GM21515 (cell line): ENCODE data around the gene MGST3.
"Not testable (repeated sequence)": the region's sequence is repeated elsewhere in the genome, so short reads cannot be mapped to it uniquely, and the experiment has no call there.

ENCODE experiments used
- ATAC-seq: cut with Tn5 transposase; IDR thresholded peaks from one replicate; pipeline ENCODE4 v1.9.1; 2021; ENCODE audit not compliant: unreplicated experiment

MGST3 gene

DNA sequence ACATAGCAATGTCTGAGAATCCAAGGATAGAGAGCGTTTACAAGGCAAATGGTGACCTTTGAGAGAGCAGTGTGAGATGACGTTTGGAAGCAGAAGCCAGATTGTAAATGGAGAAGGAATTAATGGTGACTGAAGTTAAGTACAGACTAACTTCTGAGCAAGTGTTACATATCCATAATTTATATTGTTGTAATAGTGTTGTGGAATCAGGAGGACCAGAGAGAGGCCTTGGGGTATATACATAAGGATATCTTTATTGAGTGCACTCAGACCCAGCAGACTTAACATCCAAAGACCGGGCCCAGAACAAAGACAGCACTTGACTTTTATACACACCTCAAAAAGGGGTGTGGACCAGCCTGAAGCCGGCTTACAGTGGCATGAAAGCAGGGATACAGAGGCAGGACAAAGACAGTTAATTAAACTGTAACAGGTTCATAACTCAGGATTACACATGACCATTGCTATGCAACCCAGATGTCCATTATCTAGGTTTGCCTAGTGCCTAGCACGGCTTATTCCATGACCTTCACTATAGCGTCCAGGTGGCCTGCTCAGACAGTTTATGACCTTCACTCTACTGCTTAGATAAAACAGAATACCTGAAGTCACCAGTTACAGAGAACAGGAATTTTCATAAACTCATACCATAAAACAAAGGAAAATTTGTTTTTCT is 2.7 kb upstream of the MGST3 start:
- ATAC-seq = no peak

DNA sequence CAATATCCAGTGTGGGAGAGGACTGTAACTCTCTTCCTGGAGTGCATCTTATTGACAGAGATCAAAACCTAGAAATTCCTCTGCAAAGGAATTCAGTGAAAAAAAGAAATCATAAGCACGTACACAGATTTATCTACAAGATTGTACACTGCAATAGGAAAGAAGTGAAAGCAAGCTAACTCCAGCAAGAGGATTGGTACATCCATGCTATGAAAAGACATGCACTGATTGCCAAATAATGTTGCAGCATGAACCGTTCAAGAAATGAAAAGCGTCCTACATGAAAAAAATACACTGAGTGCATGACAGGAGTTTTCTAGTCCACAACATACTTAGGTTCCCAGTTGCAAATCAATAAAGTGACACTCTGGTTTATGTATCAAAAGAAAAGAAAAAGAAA is 1.9 kb upstream of the MGST3 start:
- no peak for ATAC-seq

DNA sequence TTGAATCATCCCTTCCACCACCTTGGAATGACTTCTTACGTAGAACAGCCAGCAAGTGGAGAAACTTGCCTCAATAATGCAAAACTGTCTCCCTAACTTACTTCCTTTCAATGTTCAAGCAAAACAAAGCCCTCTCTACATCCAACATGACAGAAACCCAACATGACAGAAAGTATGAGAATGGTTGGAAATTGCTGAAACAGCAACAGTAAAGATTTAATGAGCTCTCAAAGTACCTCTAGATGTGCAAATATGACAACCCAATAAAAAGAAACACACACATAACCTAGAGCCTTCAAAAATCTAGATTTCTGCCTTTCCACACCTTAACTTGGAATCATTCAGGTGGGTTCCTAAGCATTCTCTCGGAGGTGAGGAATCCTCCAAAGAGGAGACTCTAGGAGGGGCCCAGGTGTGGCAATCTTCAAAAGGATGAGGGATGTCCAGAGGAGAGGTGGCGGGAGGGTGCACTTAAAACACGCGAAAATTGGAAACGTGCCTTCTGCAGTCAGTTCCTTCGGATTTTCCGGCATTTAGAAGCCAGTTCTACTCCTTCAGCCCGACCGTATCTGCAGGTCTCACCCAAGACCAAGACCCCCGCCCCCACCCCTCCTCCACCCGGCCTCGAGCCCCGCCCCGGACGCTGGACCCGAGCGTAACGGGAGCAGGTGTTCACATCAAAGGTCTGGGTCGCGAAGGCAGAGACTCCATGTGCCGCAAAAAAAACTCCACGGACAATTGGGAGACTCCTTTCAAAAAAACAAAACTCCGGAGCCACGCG is 996 bp upstream of the MGST3 start:
- ATAC-seq = no peak

DNA sequence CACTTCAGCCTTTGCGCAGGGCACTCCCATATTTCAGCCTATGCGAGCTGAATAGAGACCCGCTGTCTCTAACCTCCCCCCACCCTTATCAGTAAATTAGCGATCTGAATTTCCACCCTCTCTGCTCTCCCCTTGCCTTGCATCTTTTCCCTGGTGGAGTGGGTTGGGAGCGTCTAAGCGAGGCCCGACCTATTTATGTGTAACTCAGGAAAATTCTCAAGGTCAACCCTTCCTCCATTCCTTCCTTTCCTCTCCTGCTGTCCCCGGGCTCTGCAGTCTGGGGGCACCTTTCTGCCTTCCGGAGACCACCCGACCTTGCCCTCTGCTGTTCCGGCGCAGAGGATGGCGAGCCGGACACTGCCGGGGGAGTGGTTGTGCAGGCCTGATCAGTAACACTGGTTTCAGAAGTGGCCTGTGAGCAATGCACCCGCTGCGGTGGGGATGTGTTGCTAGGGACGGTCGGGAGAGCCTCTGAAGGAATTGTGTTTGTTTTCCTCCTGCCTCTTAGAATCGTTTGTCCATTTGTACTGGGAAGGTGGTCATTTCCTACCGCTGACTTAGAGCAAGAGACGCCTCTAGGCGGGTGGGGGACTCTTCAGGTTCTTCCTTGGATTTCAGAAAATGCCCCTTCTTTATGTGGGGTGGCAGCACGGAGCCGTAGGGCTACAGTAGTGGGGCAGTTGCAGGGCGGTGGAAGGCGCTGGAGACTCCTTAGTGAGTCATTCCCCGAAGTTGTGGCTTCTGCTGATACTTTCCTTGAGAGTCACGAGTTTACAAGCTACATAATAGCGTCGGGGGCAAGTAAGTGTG is 513 bp downstream of the MGST3 start:
- peak; percentile 27 for ATAC-seq

DNA sequence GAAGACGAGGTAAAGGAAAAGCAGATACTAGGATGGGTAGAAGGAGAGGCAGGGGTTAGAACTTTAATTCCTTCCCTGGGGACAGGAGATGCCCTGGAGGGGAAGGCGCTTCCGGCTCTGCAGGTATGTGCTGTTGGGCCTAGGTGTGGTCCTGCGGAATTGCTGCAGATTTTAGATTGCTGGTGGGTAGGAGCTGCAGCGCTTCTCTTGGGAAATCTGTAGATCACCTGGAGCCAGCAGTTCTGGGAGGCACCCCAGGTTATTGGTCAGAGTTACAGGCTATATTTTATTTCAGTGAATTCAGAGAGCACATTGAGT is 1.1 kb downstream of the MGST3 start:
- no peak for ATAC-seq

DNA sequence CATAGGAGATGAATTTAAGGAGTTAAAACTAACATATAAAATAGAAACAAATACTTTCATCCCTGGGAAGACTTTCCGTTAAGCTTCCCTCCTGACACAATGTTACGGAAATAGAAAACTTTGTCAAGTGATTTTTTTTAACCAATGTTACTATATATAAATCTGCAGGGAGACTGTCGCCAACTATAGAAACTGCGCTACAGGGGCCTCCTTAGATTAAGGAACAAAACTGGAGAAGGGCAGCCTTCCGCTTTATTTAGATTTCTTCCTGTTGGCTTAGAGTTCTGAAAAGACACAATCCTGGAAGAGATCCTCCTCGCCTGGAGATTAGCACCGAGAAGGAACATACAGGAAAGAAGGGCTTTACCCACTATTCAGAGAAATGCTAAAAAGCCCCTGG is 1.5 kb downstream of the MGST3 start:
- ATAC-seq = no peak

DNA sequence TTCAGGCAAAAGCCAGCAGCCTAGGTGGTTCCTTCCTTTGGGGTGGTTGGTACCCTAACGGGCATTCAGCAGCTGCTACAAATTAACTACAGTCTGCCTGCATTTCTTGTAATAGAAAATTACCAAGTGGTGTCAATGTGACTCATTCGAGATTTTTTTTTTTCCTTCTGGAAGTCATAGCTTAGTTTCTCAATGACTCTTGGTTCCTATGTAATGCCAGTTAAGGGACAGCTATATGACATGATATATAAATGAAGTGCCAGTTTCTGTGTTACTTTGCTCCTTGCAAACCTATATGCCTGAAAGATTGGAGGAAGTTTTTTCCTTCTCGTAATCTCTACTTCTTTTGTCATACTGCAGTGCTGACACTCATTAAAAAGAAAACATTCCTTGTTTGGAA is 2.6 kb downstream of the MGST3 start:
- no peak for ATAC-seq

DNA sequence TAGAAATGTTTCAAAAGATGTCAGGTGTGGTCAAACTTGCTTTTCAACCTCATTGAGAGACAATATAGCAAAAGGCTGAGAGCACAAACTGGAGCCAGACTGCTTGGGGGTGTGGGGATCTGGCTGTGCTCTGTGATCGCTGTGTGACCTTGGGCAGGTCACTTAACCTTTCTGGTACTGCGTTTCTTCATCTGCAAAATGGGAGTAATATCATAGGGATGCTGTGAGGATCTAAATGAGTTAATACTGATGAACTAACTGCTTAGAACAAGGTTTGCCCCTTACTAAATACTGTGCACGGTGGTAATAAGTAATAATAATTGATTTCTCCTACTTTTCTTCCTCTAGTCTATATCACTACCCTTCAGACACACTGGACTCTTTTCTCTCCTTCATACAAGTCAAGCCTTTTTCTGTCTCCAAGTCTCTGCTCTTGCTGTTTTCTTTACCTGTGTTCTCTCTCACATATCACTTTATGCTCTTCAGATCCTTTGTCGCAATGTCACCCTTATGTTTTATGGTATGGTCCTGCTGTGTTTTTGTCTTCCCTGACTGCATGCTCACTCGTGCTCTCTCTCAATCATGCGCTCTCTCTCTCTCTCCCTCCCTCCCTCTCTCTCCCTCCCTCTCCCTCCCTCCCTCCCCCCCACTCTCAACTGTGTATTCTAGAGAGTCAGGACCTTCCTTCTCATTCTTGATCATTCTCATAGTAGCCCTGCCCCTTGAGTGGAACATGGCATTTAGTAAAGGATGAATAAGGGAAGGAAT is 3.3 kb downstream of the MGST3 start:
- no peak for ATAC-seq

DNA sequence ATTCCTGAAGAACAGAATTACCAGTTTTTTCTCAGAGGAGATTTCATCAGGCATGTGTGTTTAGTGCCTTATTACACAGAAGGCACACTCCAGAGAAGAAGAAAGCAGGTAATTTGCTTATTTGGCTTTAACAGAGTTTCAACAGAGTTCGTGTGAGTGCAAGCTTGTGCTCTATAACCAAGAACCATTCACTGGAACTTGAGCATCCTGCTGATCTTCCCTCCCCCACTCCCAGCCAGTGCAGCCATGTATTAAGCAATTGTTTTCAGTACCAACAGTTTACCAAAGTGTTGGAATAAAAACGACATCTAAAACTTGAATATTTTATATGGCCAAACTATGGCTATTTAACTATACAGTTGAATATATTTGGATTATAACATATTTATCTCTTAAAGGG is 4.3 kb downstream of the MGST3 start:
- no peak for ATAC-seq

DNA sequence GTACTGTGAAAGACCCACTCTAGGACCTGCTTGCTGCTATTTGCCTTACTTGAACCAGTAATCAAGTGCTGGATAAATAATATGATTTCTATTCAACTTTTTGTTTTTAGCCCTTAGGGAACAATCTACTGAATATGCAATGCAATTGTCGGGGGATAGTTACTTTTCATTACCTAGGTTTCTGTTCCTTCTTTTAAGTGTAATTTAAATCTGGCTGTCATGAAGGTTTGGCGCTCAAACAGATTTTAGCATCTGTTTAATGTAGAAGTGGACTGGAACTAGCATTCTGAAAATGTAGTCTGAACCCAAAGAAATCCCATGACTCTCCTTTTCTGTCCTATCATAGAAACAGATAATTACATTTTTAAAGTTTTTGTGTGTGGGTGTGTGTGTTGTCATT is 4.8 kb downstream of the MGST3 start:
- ATAC-seq = no peak

DNA sequence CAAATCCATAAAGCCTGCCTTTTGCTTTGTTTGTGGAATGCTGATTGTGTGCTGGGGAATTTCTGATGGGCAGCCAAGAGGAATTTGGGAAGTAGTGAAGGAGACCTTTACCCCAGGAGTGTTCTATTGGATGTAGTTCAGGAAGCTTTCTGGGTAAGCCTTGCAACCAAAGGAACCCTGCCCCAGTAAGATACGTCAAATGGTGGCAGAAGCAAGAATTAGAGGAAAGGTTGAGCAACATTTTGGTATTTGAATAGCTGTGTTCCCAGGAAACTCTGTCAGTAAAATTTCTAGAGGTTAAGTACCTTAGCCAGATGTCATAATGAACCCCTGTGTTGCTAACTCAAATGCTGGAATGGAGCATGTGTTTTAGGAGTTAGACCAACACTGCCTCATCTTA is 6.4 kb downstream of the MGST3 start:
- ATAC-seq = no peak

DNA sequence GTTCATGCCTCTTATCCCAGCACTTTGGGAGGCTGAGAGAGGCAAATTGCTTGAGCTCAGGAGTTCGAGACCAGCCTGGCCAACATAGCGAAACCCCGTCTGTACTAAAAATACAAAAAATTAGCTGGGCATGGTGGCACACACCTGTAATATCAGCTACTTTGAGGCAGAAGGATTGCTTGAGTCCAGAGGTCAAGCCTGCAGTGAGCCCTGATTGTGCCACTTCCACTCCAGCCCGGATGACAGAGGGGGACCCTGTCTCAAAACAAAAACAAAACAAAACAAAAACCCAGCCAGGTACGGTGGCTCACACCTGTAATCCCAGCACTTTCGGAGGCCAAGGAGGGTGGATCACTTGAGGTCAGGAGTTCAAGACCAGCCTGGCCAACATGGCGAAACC is 7.2 kb downstream of the MGST3 start:
- ATAC-seq = not testable (repeated sequence)

DNA sequence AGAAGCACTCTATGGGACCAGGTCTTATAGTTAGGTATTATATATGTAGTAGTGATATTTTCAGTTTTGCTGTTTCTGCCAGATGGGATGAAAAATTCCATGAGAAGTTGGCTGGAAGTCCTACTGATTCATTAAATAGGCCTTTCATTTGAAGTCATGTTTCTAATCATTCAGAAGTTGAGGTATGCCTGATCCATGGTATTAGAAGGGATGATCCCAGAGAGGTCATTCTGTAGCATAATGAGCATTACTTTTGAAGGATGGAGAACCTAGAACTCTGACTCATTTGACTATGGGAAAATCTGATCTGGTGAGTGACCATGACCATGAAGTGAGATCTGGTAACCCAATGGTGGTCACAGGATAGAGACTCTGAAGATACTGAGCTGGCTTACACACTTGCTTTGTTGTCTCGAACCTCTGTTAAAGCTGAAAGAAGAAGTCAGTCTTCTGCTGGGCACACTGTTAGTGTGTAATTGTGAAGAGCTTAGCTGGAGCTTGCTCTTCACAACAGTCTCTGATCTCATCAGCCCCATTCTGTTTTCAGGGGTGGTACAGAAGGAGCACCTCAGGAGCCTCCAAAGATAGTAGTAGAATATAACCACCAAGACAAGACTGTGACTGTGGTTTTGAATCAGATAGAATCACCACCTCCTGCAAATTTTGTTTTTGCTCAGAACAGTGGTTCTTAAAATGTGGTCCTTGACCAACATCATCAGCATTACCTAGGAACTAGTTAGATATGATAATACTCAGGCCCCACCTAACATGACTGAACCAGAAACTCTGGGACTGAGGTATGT is 9.0 kb downstream of the MGST3 start:
- no peak for ATAC-seq

DNA sequence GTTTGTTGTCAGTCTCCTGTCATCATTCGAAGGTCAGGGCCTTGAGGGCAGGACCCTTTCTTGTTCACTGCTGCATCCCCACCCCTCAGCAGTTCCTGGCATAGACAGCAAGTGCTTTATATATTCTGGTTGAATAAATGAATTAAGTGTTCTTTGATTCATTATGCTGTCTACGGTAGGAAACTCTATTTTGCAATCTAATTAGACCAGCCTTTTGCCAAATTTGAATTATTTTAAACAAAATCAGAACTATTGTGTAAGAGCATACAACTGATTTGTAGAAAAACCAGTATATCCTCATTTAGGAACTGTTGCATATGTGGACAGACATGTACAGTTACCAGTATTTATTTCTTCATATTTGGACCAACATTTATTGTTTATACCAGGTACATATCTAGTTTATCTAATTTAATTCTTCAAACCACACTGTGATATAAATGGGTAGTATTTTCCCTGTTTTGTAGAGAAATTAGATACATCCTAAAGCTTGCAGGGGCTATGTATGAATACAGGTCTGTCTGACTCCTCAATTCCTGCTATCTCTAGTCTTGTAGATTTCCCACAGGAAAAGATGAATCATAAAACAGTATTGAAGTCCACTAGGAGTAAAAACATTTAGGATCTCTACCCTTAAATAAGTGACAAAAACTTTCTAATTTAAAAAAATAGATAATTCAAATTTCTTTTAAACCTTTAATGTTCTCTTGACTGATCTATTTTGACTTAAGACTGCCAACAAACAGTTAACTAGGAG is 10.4 kb downstream of the MGST3 start:
- no peak for ATAC-seq

DNA sequence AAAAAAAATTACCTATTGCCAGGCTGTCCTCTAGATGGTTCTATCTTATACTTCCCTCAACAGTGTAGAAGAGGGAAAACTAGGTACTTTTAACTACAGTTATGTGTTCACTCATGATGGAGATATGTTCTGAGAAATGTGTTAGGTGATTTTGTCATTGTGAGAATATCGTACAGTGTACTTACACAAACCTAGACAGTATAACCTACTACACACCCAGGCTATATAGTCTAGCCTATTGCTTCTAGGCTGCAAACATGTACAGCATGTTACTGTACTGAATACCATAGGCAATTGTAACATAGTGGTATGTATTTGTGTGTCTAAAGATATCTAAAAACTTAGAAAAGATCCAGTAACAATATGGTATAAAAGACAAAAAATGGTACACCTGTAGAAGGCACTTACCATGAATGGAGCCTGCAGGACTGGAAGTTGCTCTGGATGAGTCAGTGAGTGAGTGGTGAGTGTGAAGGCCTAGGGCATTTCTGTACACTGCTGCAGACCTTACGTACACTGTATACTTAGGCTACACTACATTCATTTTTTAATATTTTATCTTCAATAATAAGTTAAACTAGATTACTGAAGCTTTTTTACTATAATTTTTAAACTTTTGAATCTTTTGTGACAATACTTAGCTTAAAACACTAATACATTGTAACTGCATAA is 13.2 kb downstream of the MGST3 start:
- ATAC-seq = no peak

DNA sequence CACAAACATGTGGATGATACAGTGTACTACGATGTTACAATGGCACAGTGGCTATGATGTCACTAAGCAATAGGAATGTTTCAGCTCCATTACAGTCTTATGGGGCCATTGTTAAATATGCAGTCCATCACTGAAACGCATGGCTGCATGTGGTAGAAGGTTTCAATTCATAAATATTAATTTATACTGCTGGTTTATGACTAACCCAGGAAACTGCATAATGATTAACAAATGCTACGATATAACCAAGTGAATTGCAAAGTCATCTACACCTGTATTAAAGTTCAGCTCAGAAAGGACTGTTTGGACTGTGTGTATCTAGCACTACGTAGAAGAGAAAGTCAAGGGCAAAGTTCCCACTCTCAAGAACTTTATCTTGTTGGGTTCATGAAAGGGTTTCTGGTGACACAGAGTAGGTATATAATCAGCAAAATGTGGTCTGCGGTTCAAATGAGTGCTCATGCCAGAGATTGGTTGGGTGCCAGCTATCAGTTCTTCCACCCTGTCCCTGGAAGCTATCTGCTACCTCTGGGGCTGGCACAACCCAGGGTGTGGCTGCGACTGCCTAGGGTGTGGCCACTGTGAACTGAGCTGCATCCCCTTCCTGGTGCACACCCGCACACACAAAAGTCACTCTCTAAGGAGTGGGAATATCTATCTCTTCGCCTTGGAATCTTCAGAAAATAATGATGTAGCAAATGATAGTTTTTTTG is 14.8 kb downstream of the MGST3 start:
- ATAC-seq = no peak

DNA sequence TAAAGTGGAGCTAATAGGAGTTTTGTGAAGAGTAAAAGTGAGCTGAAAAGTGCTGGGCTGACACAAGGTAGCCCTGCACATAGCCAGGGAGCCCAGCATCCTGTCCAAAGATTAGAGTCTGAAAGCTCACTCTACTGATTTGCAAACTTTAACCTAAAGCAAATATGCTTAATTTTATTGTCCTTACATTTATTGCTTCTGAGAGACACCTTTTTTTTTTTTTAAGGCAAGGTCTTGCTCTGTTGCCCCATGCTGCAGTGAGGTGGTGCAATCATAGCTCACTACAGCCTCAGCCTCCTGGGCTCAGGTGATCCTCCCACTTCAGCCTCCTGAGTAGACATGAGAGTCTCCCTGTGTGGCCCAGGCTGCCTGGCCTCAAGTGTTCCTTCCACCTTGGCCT is 16.5 kb downstream of the MGST3 start:
- ATAC-seq = no peak

DNA sequence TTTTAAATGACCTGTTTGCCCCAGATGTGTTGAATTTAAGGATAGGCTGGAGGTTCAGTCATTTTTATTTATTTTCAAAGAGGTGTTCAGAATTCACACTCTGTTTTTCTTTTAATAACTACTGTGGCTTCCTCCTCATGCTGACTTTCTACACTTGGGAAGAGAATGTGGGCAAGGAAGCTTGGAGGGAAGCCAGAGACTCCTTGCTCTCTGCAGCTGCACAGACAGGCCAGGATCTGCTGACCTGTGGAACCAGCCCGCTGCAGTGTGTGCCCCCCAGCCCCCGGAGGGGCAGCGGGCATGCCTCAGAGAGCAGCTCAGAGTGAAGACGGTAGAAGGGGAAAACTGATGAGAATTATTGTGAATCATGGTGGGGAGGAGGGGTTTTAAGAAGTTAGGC is 16.9 kb downstream of the MGST3 start:
- no peak for ATAC-seq
